ENCODE results near the gene ROPN1L. TPM values are rescaled to one million over a fixed set of nuclear protein-coding genes. Genes with fewer than 3 reads are reported as not detected.
A peak's percentile ranks its signal among the peaks of the same experiment; 100 is the strongest.

ROPN1L gene
- total RNA-seq, 2 experiments from 2014 or later: not detected

DNA sequence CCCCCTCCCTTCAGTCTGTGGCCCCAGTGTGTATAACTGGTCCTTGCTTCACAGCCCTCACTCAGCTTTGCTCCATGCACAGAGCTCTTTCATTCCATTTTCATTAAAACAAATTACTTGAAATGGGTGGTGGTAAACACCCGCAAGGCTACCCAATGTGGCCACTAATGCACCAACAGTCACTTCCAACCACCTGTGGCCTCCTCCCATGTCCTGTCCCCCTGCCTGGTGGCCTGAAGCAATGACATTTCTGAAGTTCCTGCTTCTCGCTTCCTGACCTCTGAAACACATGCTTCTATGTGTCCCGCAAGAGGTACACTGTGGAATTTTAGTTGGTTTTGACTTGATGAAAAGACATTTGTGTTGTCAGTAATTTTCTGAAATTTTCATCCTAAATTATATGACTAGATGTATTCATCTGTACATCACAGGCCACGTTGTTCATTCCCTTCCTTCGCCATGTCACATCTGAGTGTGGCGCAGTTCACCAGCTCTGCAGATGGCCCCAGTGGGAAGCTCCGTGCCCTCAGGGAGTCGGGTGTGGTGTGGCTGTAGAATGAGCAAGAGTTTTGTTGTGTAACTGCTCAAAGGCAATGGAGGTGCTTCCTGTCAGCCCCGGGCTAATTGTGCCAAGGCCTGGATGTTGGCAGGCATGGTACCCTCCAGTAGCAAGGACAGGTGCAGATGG lies 9.6 kb downstream of the ROPN1L start:
- DNase-seq: no peak
- Mint-ChIP-seq H3K9me3 (no peaks in the 10 kb centered on the region), H3K27ac (peak overlapping the region; percentile 59), H3K4me1 (ENCODE audit: low read depth) (peaks cover 12% of the 10 kb centered on the region), H3K27me3 (no peaks in the 10 kb centered on the region), H3K4me3 (no peak overlapping the region), H3K36me3 (no peaks in the 10 kb centered on the region)
- ChIA-PET POLR2A (no interaction called here), CTCF (interaction anchor here (0.8 to 12.7 kb wide), 5 partner anchors 9 to 239 kb away, joined by 4 to 154 read pairs (median 6); partner anchors contain the start of gene ROPN1L)
- intact Hi-C loops (cut with micrococcal nuclease): loop anchor here (5.0 to 10.0 kb wide), 2 partner anchors 414 to 1571 kb away; no protein-coding TSS in a partner anchor

DNA sequence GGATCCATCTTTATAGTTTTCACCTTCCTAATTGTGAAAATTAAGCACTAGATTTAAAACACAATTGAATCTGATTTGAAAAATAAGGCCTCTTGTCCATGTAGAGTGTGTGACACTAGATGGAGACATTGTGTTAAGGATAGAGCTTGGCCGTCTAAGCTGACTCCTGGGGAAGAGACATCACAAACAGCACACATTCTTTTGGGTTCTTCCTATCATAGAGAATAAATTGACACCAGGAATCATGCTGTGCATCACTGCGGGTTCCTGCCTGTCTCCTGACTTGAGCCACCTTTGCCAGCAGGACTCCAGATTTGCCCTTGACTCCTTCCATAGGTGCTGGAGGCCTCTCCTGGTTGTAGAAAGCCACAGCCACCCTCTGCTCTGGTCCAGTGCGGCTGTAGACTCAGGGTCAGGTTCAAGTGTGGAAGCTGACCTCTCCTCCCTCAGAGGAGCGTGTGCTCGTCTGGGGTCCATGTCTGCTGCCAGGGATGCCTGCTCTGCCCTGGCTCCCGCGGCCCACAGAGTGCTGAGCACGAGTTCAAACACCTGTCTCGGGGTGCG lies 11.2 kb downstream of the ROPN1L start:
- intact Hi-C loops (cut with micrococcal nuclease): loop anchor here (1.0 to 10.0 kb wide), 4 partner anchors 175 to 1569 kb away; no protein-coding TSS in a partner anchor
- CTCF ChIA-PET: interaction anchor here (0.6 to 12.7 kb wide), 17 partner anchors 9 to 535 kb away, joined by 3 to 154 read pairs (median 5); no protein-coding TSS in a partner anchor

GRCh38 chr5:10453545-10453944 lies 11.9 kb downstream of the ROPN1L start:
- Mint-ChIP-seq H3K36me3 (no peaks in the 10 kb centered on the region), H3K9me3 (no peaks in the 10 kb centered on the region), H3K4me3 (no peak overlapping the region), H3K27ac (no peak overlapping the region), H3K27me3 (no peaks in the 10 kb centered on the region), H3K4me1 (ENCODE audit: low read depth) (peaks cover 5% of the 10 kb centered on the region)
- POLR2A ChIA-PET: no interaction called here
- DNase-seq: no peak
- CTCF ChIA-PET: interaction anchor here (0.7 to 12.7 kb wide), 6 partner anchors 36 to 535 kb away, joined by 3 to 154 read pairs (median 6); no protein-coding TSS in a partner anchor
- intact Hi-C loops (cut with micrococcal nuclease): loop anchor here (5.0 to 10.0 kb wide), 2 partner anchors 411 to 1569 kb away; no protein-coding TSS in a partner anchor

More for the DNA sequence above, 11.2 kb downstream of the ROPN1L start:
- H3K9me3 Mint-ChIP-seq: no peaks in the 10 kb centered on the region
- H3K4me1 Mint-ChIP-seq (ENCODE audit: low read depth): peaks cover 5% of the 10 kb centered on the region
- H3K36me3 Mint-ChIP-seq: no peaks in the 10 kb centered on the region
- H3K27me3 Mint-ChIP-seq: no peaks in the 10 kb centered on the region
- H3K27ac Mint-ChIP-seq: no peak overlapping the region
- POLR2A ChIA-PET: no interaction called here
- no peak overlapping the region for H3K4me3 Mint-ChIP-seq
- no peak for DNase-seq

DNA sequence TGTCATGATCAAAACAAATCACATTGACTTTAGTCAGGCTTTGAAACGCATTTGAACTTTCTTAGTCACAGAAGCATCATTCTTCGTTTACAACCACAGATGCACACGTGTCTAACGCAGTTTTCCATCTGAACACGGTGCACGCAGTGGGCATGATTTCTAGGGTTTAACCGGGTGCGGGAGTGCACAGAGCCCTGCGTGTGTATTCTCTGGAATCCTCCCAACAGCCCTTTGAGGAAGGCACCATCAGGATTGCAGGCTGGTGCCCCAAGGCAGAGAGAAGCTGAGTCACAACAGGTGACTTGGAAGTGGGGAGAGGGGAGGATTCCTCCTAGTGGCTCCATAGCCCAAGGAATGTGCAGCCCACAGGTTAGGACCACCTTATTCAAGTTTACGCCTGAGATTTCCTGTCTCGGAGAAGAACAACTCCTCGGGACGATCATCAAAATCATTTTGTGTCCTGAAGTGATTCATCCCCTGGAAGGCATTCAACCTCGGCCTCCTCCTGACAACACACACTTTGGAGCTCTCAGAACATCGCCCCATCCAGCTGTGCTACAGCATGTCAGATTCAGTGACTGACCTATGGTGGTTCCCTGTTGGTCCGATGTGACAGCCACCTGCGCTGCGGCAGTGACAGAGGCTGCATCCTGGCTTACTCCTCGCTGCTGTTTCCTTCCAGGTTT lies 13.1 kb downstream of the ROPN1L start:
- H3K4me3 Mint-ChIP-seq: no peak overlapping the region
- intact Hi-C loops (cut with micrococcal nuclease): loop anchor here (5.0 to 10.0 kb wide), 2 partner anchors 410 to 1568 kb away; no protein-coding TSS in a partner anchor
- H3K9me3 Mint-ChIP-seq: no peaks in the 10 kb centered on the region
- CTCF ChIA-PET: interaction anchor here (1.6 to 12.7 kb wide), 4 partner anchors 11 to 409 kb away, joined by 3 to 154 read pairs (median 6); no protein-coding TSS in a partner anchor
- H3K4me1 Mint-ChIP-seq (ENCODE audit: low read depth): peaks cover 5% of the 10 kb centered on the region
- DNase-seq: no peak
- H3K27ac Mint-ChIP-seq: no peak overlapping the region
- POLR2A ChIA-PET: no interaction called here
- H3K36me3 Mint-ChIP-seq: no peaks in the 10 kb centered on the region
- no peaks in the 10 kb centered on the region for H3K27me3 Mint-ChIP-seq

DNA sequence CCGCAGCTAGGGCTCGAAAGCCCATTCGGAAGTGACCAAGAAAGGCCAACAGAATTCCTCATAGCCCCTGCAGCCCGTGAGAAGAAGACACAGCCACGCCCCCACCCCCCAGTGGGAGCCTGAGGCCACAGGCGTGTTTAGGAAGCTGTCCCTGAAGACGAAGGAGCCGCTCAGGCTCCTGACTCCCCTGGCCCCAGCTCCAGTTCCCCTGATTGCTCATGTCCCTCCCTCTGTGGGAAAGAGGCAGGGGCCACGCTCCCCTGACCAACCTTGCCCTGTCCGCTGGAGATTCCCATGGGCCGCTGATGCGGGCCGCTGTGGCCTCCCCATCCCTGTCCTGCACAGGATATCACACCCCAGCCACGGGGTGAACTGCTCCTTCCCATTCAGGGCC lies 13.6 kb downstream of the ROPN1L start:
- intact Hi-C loops (cut with micrococcal nuclease): loop anchor here (10.0 kb wide), 1 partner anchor 410 kb away; no protein-coding TSS in a partner anchor

GRCh38 chr5:10456583-10457420 lies 15.1 kb downstream of the ROPN1L start:
- Mint-ChIP-seq H3K27me3 (no peaks in the 10 kb centered on the region), H3K4me1 (ENCODE audit: low read depth) (peaks cover 5% of the 10 kb centered on the region), H3K36me3 (no peaks in the 10 kb centered on the region), H3K4me3 (no peak overlapping the region), H3K9me3 (no peaks in the 10 kb centered on the region), H3K27ac (no peak overlapping the region)
- intact Hi-C loops (cut with micrococcal nuclease): loop anchor here (10.0 kb wide), 1 partner anchor 408 kb away; no protein-coding TSS in a partner anchor
- CTCF ChIA-PET: interaction anchor here (1.4 to 12.7 kb wide), 2 partner anchors 171 to 531 kb away, joined by 3 to 154 read pairs; no protein-coding TSS in a partner anchor
- DNase-seq: no peak
- POLR2A ChIA-PET: no interaction called here

More for the DNA sequence above, 13.6 kb downstream of the ROPN1L start:
- POLR2A ChIA-PET: no interaction called here
- CTCF ChIA-PET: interaction anchor here (1.4 to 12.7 kb wide), 3 partner anchors 11 to 533 kb away, joined by 3 to 154 read pairs (median 3); no protein-coding TSS in a partner anchor
- Mint-ChIP-seq H3K9me3 (no peaks in the 10 kb centered on the region), H3K27me3 (no peaks in the 10 kb centered on the region), H3K4me3 (no peak overlapping the region), H3K36me3 (no peaks in the 10 kb centered on the region), H3K27ac (no peak overlapping the region), H3K4me1 (ENCODE audit: low read depth) (peaks cover 5% of the 10 kb centered on the region)
- no peak for DNase-seq

DNA sequence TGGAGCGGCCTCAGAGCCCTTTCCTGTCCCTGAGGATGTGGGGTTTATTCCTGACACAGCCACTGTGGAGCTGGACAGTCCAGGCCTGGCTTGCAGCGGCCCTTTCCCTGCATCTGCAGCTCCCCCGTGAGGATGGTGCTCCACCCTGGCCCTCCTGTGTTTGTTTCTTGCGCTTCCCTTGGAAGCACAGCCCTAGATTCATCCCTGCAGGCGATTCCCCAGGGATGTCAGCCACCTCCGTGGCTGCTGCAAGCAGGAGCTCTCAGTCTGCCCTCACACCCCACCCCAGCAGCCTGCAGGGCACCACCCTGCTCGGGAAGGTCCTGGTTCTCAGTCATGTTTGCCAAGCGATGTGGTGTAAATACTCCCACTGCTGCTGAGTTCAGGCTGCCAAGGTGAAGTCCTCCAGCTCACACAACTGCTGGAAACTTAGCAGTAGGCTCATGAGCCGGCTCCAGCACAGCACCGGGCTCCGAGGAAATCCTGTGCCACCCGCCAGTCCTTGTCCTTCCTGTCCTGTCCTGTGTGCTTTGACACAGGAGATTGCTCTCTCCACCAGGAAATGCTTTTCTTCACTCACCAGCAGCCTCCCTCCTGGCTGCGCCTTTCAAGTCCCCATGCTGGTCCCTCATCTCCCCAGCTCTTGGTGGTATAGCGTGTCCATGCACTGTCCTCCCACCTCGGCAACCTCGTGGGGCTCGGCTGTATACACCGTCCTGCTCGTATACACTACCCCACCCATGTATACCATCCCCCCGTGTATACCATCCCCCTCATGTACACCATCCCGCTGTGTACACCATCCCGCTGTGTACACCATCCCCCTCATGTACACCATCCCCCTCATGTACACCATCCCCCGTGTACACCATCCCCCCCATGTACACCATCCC lies 16.2 kb downstream of the ROPN1L start:
- H3K27ac Mint-ChIP-seq: no peak overlapping the region
- H3K4me3 Mint-ChIP-seq: no peak overlapping the region
- no peaks in the 10 kb centered on the region for H3K36me3 Mint-ChIP-seq
- ChIA-PET CTCF (interaction anchor here (0.8 kb wide), 1 partner anchor 170 kb away, joined by 4 read pairs; no protein-coding TSS in a partner anchor), POLR2A (no interaction called here)
- intact Hi-C loops (cut with micrococcal nuclease): loop anchor here (10.0 kb wide), 1 partner anchor 407 kb away; no protein-coding TSS in a partner anchor
- peaks cover under 1% of the 10 kb centered on the region for H3K4me1 Mint-ChIP-seq (ENCODE audit: low read depth)
- no peaks in the 10 kb centered on the region for H3K9me3 Mint-ChIP-seq
- DNase-seq: no peak
- no peaks in the 10 kb centered on the region for H3K27me3 Mint-ChIP-seq

DNA sequence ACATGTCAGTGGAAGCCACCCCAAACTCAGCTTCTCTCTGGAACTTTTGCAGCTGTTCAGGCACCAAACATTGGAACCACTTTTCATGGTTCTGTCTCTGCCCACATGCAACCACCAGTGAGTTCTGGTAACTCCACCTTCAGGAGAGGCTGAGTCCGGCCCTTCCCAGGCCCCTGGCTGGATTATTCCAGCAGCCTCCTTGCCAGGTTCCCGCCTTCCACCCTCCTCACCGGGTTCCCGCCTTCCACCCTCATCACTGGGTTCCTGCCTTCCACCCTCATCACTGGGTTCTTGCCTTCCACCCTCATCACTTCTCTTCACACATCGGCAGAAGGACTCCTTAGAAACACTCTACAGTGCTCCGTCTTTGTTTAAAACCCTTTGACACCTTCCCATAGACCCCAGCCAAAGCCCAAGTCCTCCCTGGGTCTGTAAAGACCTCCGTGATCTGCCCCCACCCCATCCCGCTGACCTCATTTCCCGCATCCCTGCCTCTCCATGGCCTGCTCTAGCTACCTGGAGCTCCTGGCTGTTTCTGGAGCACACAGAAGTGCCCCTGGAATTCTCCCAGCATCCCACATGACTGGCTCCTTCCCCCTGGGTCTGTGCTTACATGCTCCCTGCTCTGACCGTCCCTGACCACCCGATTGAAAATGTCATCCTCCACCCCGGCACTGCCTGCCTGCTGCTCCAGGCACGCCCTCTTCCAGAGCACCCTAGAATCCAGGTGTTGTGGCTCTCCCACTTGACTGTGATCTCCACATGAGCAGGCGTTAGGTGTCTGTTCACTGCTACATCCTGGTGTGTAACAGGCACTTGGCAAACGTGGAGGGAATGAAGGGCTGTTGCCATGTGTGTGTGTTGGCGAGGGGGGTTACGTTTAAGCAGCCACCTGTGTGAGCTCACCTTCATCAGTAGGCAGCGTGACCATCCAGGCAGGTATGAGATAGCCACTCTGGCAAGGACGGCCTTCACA lies 17.7 kb downstream of the ROPN1L start:
- ChIA-PET CTCF (interaction anchor here (0.7 kb wide), 1 partner anchor 168 kb away, joined by 4 read pairs; no protein-coding TSS in a partner anchor), POLR2A (no interaction called here)
- no peak for DNase-seq
- H3K27me3 Mint-ChIP-seq: no peaks in the 10 kb centered on the region
- intact Hi-C loops (cut with micrococcal nuclease): loop anchor here (10.0 kb wide), 1 partner anchor 405 kb away; no protein-coding TSS in a partner anchor
- H3K27ac Mint-ChIP-seq: no peak overlapping the region
- H3K9me3 Mint-ChIP-seq: no peaks in the 10 kb centered on the region
- no peaks in the 10 kb centered on the region for H3K36me3 Mint-ChIP-seq
- H3K4me3 Mint-ChIP-seq: no peak overlapping the region
- H3K4me1 Mint-ChIP-seq (ENCODE audit: low read depth): no peaks in the 10 kb centered on the region

DNA sequence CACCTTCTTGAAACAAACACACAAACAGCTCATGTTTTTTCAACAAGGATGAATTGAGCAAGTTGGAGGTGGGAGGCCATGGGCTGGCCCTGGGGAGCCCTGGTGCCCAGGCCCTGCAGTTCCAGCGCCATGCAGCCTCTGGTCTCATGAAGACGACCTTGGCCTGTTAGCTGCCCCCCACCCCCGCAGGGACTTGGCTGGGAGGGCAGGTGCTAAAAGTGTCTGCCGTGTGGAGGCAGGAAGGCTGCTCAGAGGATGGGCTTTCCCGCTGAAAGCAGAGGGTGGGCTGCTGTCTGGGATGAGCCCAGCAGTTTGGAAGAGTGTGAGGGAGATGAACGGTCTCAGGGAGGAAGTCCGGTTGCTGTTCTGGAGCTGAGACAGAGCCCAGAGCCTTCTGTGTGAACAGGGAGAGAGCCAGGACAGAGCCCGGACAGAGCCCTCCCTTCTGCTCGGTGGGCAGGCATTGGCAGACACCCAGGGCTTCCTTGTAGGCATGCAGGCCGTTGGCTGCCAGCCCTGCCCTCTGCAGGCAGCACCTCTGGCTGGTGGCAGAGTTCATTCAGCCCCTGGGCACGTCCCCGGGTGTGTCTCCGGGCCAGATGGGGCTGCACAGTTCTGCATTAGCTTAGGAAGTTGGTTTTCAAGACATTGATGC lies 18.7 kb downstream of the ROPN1L start:
- no peaks in the 10 kb centered on the region for H3K27me3 Mint-ChIP-seq
- H3K9me3 Mint-ChIP-seq: no peaks in the 10 kb centered on the region
- ChIA-PET POLR2A (no interaction called here), CTCF (interaction anchor here (0.7 kb wide), 1 partner anchor 167 kb away, joined by 4 read pairs; no protein-coding TSS in a partner anchor)
- H3K4me3 Mint-ChIP-seq: no peak overlapping the region
- no peaks in the 10 kb centered on the region for H3K4me1 Mint-ChIP-seq (ENCODE audit: low read depth)
- intact Hi-C loops (cut with micrococcal nuclease): no loop called here
- H3K27ac Mint-ChIP-seq: no peak overlapping the region
- H3K36me3 Mint-ChIP-seq: no peaks in the 10 kb centered on the region
- DNase-seq: no peak

Measured in activated CD4-positive, alpha-beta memory T cell treated with anti-CD3 and anti-CD28 coated beads for 36 hours (primary cell).